T-helper 2 cell treated with Interferon-gamma antibody and Interleukin-4, amounts not matched to agents 5 μg/mL and 100 μg/mL, for 36 hours (primary cell): ENCODE measurements around the gene ERG.

Source experiments
- DNase-seq: peaks from one replicate; pipeline ENCODE4 v3.0.0; 2021; ENCODE audit warnings: low spot score
- H3K27ac Mint-ChIP-seq: one replicate; pipeline ENCODE4 v1.8.0; 2021; ENCODE audit warnings: mild to moderate bottlenecking, mixed read lengths
- H3K27me3 Mint-ChIP-seq: one replicate; pipeline ENCODE4 v1.8.0; 2021; ENCODE audit warnings: low read depth, mixed read lengths
- H3K36me3 Mint-ChIP-seq: one replicate; pipeline ENCODE4 v1.8.0; 2021; ENCODE audit warnings: low read depth, mixed read lengths
- H3K4me1 Mint-ChIP-seq: one replicate; pipeline ENCODE4 v1.8.0; 2021; ENCODE audit warnings: low read depth, mixed read lengths
- H3K4me3 Mint-ChIP-seq: one replicate; pipeline ENCODE4 v1.8.0; 2022; ENCODE audit warnings: mild to moderate bottlenecking, moderate library complexity, mixed read lengths
- H3K9me3 Mint-ChIP-seq: one replicate; pipeline ENCODE4 v1.8.0; 2021; ENCODE audit warnings: mixed read lengths

Gene ERG, protein sequence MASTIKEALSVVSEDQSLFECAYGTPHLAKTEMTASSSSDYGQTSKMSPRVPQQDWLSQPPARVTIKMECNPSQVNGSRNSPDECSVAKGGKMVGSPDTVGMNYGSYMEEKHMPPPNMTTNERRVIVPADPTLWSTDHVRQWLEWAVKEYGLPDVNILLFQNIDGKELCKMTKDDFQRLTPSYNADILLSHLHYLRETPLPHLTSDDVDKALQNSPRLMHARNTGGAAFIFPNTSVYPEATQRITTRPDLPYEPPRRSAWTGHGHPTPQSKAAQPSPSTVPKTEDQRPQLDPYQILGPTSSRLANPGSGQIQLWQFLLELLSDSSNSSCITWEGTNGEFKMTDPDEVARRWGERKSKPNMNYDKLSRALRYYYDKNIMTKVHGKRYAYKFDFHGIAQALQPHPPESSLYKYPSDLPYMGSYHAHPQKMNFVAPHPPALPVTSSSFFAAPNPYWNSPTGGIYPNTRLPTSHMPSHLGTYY

DNA sequence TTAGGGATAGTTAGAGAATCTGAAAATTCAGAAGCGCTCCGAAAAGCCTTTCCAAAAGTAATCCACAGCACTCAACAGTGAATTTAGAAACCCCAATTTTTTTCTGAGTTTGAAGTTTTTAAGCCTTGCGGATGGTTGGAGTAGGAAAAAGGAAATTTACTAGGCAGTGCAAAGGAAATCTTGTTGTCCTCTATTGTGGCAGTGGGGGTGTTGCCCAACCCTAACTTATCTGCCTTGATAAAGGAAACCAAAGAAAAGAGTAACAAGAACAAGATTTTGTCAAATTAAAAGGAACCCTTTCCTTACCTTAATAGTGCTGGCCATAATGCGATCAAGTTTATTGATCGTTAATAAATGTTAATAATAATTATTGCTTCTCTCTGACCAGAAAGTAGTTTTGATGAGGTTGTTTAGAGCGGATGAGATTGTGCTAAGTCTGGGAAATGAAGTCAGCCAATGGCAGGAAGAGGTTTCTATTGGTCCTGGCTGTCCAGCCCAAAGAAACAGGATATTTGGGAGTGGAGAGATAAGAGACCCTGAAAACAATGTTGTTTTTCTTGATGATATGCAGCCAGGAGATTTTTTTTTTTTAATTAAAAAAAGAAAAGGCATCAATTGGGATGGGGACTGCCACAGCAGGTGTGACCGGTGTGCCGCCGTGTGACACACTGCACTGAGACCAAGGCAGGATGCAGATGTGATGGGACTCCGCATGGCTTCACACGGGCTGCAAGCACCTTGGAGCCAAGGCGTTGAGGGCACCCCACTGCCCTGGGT, at the start of gene ERG:
Gene ERG (minus strand): TSS at position 421 of the 777 bp plus-strand sequence. CDS start 97 bp downstream, at position 324.
- DNase-seq = no peak
- no peaks in the 10 kb centered on the region for H3K9me3 Mint-ChIP-seq

GRCh38 chr21:38544661-38545060, 46.4 kb upstream of the ERG start:
- Mint-ChIP-seq H3K4me3 (no peak overlapping the region), H3K9me3 (no peaks in the 10 kb centered on the region), H3K27ac (no peak overlapping the region), H3K36me3 (no peaks in the 10 kb centered on the region), H3K27me3 (peaks cover 6% of the 10 kb centered on the region), H3K4me1 (no peaks in the 10 kb centered on the region)
- no peak for DNase-seq

More for the DNA sequence above, at the start of gene ERG:
- Mint-ChIP-seq H3K27ac (no peak within 1 kb of the TSS), H3K4me1 (peaks cover 2% of the 10 kb centered on the region), H3K27me3 (peaks cover 77% of the 10 kb centered on the region), H3K36me3 (no peaks in the 10 kb centered on the region), H3K4me3 (no peak within 1 kb of the TSS)

DNA sequence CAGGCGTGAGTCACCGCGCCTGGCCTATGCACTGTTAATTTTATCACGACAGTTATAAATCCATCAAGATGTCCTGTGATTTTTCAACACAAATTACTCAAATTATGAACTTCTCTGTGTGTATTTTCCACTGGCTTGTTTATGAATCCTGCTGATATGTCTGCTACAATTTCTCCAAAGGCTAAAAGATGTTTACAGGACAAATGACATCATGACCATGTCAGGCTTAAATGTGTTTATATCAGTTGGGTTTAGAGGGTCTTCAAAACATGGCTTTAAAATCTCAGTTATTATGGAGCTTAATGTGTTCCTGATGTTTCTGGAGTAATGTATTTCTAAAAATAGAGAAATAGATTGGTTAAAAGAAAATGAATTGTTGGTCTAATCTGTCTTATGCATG, 44.0 kb upstream of the ERG start:
- no peaks in the 10 kb centered on the region for H3K4me1 Mint-ChIP-seq
- no peaks in the 10 kb centered on the region for H3K9me3 Mint-ChIP-seq
- DNase-seq = no peak
- H3K36me3 Mint-ChIP-seq = no peaks in the 10 kb centered on the region
- H3K27ac Mint-ChIP-seq = no peak overlapping the region
- peaks cover 13% of the 10 kb centered on the region for H3K27me3 Mint-ChIP-seq
- no peak overlapping the region for H3K4me3 Mint-ChIP-seq

- no peak overlapping the region for H3K27ac Mint-ChIP-seq
- H3K4me3 Mint-ChIP-seq = no peak overlapping the region
- H3K9me3 Mint-ChIP-seq = no peaks in the 10 kb centered on the region
- H3K4me1 Mint-ChIP-seq = no peaks in the 10 kb centered on the region
- no peak for DNase-seq
- peaks cover 23% of the 10 kb centered on the region for H3K27me3 Mint-ChIP-seq
- no peaks in the 10 kb centered on the region for H3K36me3 Mint-ChIP-seq
Observed at GRCh38 chr21:38538353-38538752, 40.1 kb upstream of the ERG start.

DNA sequence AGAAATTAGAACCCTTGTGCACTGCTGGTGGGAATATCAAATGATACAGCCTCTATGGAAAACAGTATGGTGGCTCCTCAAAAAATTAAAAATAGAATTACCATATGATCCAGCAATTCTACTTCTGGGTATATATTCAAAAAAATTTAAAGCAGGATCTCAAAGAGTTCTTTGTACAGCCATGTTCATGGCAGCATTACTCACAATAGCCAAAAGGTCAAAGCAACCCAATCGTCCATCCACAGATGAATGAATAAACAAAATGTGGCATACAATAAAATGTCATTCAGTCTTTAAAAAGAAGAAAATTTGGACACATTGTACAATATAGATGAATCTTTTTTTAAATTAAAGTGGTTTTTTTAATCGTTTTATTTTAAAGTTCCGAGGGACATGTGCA, 36.3 kb upstream of the ERG start:
- no peak for DNase-seq
- H3K4me1 Mint-ChIP-seq = no peaks in the 10 kb centered on the region
- no peaks in the 10 kb centered on the region for H3K9me3 Mint-ChIP-seq
- H3K27me3 Mint-ChIP-seq = peaks cover 20% of the 10 kb centered on the region
- H3K4me3 Mint-ChIP-seq = no peak overlapping the region
- no peak overlapping the region for H3K27ac Mint-ChIP-seq
- no peaks in the 10 kb centered on the region for H3K36me3 Mint-ChIP-seq

DNA sequence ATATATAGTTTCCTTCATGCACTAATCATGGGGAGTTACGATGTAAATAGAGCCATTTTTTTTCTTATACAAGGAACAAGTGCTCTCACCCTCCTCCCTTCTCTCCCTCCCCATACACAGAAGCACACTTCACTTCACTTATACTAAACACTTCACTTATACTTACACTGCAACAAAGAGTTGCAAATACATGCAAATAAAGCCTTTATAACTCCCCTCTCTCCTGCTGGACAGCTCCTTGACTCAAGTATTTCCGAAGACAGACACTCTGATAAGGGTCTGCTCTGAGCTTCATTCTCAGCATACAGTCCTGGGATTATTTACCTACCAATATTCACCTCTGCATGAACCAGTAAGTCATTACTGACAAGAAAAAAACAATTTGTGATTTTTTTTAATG, 35.6 kb upstream of the ERG start:
- no peaks in the 10 kb centered on the region for H3K9me3 Mint-ChIP-seq
- H3K36me3 Mint-ChIP-seq = no peaks in the 10 kb centered on the region
- peaks cover 17% of the 10 kb centered on the region for H3K27me3 Mint-ChIP-seq

GRCh38 chr21:38531591-38531990, 33.3 kb upstream of the ERG start:
- no peak for DNase-seq
- H3K4me1 Mint-ChIP-seq = no peaks in the 10 kb centered on the region
- peaks cover 17% of the 10 kb centered on the region for H3K27me3 Mint-ChIP-seq
- no peaks in the 10 kb centered on the region for H3K36me3 Mint-ChIP-seq
- H3K27ac Mint-ChIP-seq = no peak overlapping the region
- H3K4me3 Mint-ChIP-seq = no peak overlapping the region
- no peaks in the 10 kb centered on the region for H3K9me3 Mint-ChIP-seq

More for the DNA sequence above, 35.6 kb upstream of the ERG start:
- no peak overlapping the region for H3K4me3 Mint-ChIP-seq
- H3K27ac Mint-ChIP-seq = no peak overlapping the region
- H3K4me1 Mint-ChIP-seq = no peaks in the 10 kb centered on the region
- no peak for DNase-seq

GRCh38 chr21:38531039-38531541, 32.8 kb upstream of the ERG start:
- Mint-ChIP-seq H3K9me3 (no peaks in the 10 kb centered on the region), H3K27ac (no peak overlapping the region), H3K4me1 (no peaks in the 10 kb centered on the region), H3K27me3 (peaks cover 13% of the 10 kb centered on the region), H3K4me3 (no peak overlapping the region), H3K36me3 (no peaks in the 10 kb centered on the region)
- DNase-seq = no peak

GRCh38 chr21:38527737-38528136, 29.5 kb upstream of the ERG start:
- H3K27me3 Mint-ChIP-seq = peaks cover 22% of the 10 kb centered on the region
- DNase-seq = no peak
- H3K27ac Mint-ChIP-seq = no peak overlapping the region
- H3K36me3 Mint-ChIP-seq = no peaks in the 10 kb centered on the region
- H3K4me1 Mint-ChIP-seq = peaks cover 9% of the 10 kb centered on the region
- no peak overlapping the region for H3K4me3 Mint-ChIP-seq
- no peaks in the 10 kb centered on the region for H3K9me3 Mint-ChIP-seq

DNA sequence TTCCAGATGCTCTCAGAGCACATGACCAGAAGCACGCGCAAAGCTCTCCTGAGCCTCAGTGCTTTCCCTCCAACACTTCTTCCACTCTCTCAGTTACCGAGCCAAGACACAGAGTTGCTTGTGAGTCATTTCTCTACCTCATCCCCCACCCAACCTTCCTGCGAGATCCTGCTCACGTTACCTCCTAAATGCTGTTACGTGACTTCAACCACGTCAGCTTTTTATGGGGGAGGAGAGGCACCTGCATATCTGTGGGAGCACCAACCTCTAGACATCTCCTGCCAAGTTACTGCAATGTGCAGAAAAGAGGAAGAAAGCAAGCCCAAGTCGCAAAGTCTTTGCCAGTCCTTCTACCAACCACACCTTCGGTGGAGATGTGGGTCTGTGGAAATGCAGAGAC, 27.2 kb upstream of the ERG start:
- peaks cover 29% of the 10 kb centered on the region for H3K27me3 Mint-ChIP-seq
- H3K9me3 Mint-ChIP-seq = no peaks in the 10 kb centered on the region
- peak; percentile 19 for DNase-seq
- H3K4me3 Mint-ChIP-seq = peak overlapping the region; percentile 25
- H3K4me1 Mint-ChIP-seq = peaks cover 18% of the 10 kb centered on the region
- H3K27ac Mint-ChIP-seq = no peak overlapping the region
- H3K36me3 Mint-ChIP-seq = no peaks in the 10 kb centered on the region

DNA sequence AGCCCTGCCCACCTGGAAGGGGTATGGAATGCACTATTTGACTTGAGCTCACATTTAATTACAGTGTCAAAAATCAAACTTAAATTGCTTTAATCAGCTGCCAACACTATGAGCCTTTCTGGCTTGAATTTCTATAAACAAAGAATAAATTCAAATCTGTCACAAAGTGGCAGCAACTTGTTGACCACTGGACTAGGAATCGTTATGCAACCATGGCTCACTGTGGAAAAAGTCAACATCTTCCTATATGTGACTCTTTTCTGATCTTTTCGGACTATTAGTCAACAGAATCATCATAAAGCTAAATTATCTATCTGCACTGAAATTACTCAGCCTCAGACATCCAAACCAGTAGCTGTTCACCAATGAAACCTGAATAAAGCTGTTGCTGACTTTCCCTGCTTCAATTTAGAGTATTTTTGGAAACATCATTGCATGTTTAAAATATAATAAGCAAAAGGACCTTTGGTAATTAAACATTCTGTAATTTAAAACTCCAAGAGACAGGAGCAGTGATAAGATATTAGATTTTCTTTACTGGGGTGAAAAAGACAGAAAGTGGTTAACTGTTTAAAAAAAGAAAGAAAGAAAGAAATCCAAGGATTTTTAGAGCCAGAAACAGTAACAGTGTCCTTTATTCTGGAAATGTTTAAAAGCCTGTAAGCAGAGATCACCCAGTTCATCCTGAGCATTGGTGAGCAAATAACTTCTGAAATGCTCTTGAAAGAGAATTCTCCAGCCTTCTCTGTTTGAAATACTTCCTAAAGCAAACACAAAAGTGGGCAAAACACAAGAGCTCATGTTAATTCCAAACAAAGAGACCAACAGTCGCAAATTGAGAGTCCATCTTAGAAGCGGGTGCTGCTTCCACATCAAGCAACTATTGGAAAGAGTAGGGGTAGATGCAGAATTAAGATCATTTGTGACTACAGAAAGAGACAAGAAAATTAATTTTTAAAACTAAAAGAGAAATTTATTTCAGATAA, 26.2 kb upstream of the ERG start:
- no peaks in the 10 kb centered on the region for H3K36me3 Mint-ChIP-seq
- H3K4me3 Mint-ChIP-seq = no peak overlapping the region
- H3K9me3 Mint-ChIP-seq = no peaks in the 10 kb centered on the region
- peaks cover 33% of the 10 kb centered on the region for H3K27me3 Mint-ChIP-seq
- no peak overlapping the region for H3K27ac Mint-ChIP-seq
- H3K4me1 Mint-ChIP-seq = peaks cover 24% of the 10 kb centered on the region
- no peak for DNase-seq

DNA sequence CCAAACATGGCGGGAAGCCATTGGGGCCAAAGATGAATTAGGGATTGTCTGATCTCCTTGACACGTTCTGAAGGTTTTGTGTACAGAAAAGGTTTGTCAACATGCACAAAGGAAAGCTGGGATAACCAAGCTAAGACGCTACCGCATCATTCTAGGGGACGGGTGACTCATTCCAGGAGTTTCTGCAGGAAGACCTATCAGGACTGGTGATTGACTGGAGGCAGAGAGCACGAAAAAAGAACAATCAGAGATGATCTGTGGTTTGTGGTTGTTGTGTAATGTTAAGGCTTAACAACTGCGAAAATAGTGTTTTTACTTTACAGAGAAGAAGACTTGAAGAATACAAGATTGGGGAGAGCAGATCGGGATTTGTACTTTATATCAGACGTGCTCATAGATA, 22.2 kb upstream of the ERG start:
- H3K4me1 Mint-ChIP-seq = peaks cover 27% of the 10 kb centered on the region
- peaks cover 59% of the 10 kb centered on the region for H3K27me3 Mint-ChIP-seq
- H3K36me3 Mint-ChIP-seq = no peaks in the 10 kb centered on the region
- no peak overlapping the region for H3K27ac Mint-ChIP-seq
- DNase-seq = peak; percentile 15
- no peaks in the 10 kb centered on the region for H3K9me3 Mint-ChIP-seq
- H3K4me3 Mint-ChIP-seq = peak overlapping the region; percentile 11

- no peaks in the 10 kb centered on the region for H3K36me3 Mint-ChIP-seq
- H3K27me3 Mint-ChIP-seq = peaks cover 39% of the 10 kb centered on the region
- no peak overlapping the region for H3K4me3 Mint-ChIP-seq
- H3K4me1 Mint-ChIP-seq = peaks cover 9% of the 10 kb centered on the region
- H3K9me3 Mint-ChIP-seq = no peaks in the 10 kb centered on the region
- DNase-seq = no peak
- no peak overlapping the region for H3K27ac Mint-ChIP-seq
Observed at GRCh38 chr21:38511662-38512243, 13.5 kb upstream of the ERG start.
